IPS DF 4.7 (cell line): ENCODE measurements around the gene SPO11.

ENCODE experiments used
- DNase-seq: peaks from one replicate; pipeline ENCODE4 v3.0.0-alpha.2; 2013; ENCODE audit warnings: low spot score; ENCODE audit errors: extremely low read depth

The SPO11 gene

GRCh38 chr20:57374343-57374930, 44.8 kb downstream of the SPO11 start:
- no peak for DNase-seq

DNA sequence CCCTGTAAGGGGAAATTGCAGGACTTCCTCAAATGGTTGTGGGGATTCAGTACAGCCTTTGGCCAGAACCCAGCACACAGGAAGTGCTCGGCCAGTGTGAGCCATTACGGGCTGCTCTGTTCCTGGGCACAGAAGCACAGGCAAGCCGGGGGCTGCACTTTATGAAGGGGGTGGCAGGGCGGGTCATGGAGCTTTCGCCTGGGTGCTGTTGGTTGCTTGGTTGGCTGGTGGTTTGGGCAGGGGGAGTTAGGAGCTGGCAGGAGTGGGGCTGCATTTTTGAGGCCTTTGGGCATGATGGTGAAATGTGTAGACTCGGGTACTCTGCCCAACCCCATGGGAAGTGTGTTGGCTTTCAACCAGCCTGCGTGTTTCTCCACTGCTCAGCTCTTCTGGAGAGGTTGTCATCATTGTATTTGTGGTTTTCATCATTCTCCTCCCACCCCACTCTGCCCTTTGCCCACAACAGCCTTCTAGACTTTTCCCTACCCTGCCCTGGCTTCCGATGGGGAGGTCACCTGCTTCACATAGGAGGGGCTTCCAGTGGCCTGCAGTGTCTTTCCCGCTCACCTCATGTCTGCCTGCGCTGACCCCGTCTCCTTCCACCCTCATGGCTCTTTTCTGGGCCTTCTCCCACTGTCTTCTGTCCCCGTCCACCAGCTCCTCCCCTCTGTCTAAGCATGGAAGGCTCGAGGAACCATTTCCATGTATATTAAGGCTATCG, 45.5 kb downstream of the SPO11 start:
- no peak for DNase-seq

DNA sequence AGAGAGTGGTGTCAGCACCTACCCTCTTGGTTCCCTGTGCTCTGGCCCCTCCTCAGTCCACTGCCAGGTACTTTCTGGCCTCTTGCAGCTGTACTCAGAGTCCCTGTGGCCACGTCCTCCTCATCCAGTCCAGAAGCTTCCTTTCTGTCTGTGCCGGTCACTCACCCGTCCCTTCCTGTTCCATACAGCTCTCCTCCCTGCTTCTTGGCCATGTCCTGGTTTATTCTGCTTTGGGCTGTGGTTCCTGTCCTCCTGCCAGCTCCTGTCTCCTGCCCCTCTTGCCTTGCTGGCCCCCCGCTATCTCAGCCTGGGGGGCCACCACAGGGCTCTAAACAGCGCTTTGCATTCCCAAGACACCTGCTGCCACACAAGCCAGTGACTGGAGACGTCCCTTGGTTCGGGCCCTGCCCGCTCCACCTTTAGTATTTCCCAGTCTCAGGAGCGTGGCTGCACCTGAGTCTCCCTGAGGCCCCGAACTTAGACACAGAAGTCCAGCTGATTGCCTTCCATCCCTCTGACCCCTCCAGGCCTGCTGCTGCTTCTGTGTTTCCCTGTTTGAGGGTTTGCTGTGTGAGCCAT, 46.1 kb downstream of the SPO11 start:
- DNase-seq = no peak

GRCh38 chr20:57377350-57377749, 47.7 kb downstream of the SPO11 start:
- no peak for DNase-seq

GRCh38 chr20:57378107-57378506, 48.5 kb downstream of the SPO11 start:
- DNase-seq = no peak

GRCh38 chr20:57378646-57379262, 49.2 kb downstream of the SPO11 start:
- DNase-seq = no peak

DNA sequence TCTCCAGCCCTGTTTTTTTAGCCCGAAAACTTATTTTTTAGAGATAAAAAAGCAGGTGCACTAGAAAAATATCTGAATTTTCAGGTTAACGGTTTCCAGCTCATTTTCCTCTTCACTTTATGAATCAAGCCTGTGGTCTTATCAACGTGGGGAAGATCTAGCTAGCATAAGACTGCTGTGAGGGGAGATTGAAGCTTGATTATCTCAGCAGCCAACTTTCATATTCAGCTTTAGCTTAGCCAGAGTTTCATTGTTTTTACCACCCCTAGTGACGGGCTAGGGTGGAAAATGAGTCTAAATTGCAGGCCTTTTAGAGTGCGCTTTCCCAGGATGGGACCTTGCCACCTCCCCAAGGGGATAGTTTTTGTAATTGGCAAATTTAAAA, 49.7 kb downstream of the SPO11 start:
- no peak for DNase-seq

DNA sequence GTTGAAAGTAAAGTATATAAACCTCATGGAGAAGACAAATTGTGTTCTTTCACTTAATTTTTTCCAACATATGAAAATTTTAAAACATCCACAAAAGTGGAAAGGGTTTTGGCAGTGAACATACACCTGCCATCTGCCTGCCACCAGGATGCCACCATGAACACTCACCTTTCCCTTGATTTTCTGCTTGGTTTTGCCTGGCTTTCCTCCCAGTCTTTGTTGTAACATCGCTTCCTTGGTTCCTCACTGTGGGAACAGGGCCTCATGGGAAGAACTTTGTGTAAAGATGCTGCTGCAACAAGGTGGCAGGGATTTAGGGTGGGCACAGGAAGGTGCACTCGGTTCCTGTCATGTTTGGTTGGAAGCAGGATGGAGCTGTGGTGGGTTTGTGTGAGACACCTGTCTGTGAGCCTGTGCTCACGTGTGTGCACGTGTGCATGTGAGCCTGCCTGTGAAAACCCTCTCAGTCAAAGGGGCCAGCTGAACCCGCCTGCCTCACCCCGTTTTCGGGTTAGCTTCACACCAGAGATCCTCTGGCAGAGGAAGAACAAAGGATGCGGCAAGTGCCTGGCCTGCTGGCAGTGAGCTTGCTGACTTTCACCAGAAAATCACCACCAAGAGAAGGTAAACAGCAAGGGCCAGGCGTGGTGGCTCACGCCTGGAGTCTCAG, 50.6 kb downstream of the SPO11 start:
- no peak for DNase-seq

GRCh38 chr20:57381596-57382503, 52.2 kb downstream of the SPO11 start:
- DNase-seq = no peak

DNA sequence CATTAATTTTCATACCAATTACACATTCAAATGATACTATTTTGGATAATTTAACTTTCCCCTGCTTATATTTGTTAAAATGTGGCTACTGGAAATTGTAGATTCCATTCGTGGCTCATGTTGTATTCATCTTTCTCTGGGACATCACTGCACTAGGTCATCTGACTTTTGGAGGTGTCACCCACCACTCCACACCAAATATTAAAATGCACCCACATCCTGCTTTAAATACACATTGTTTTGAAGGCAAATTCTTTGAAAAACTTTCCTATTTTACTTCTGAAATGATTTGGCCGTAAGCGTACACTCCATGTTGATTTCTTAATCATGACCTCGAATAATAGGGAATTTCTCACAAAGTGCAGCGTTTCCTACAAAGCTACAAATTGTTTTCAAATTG, 52.9 kb downstream of the SPO11 start:
- no peak for DNase-seq

DNA sequence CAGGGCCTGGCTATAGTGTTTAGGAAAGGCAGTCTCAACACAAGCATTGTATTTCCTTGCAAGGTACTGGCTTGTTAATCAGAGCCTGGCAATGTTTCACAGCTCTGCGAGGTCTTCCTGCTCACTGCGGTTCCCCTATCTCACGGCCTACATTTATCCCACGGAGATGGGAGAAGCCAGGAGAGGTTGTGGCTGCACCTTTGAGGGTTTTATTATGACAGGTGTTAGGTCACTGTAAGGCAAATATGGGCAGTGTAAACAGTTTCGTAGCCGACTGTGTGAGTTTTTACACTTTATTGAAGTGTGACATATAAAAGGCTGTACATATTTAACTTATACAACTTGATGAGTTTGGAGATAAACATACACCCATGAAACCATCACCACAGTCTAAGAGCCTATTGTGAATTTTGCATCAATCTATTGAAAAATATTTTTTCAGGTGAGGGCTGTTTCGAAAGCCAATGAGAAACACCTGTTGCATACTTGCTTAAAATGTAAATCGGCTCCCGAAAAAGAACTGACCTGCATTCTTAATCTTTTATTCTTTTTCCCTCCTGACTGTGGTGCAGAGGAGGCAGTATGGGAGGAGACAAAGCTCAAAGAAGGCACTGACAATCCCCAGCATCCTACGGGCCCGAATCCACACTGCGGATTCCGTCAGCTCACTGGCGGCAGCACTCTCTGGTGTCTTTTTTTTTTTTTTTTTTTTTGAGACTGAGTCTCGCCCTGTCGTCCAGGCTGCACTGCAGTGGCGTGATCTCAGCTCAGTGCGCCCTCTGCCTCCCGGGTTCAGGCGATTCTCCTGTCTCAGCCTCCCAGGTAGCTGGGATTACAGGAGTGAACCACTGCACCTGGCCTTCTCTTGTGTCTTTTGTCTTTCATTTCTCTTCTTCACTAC, 54.1 kb downstream of the SPO11 start:
- DNase-seq = no peak

GRCh38 chr20:57384486-57384885, 54.9 kb downstream of the SPO11 start:
- no peak for DNase-seq

GRCh38 chr20:57384953-57385761, 55.6 kb downstream of the SPO11 start:
- DNase-seq = no peak

DNA sequence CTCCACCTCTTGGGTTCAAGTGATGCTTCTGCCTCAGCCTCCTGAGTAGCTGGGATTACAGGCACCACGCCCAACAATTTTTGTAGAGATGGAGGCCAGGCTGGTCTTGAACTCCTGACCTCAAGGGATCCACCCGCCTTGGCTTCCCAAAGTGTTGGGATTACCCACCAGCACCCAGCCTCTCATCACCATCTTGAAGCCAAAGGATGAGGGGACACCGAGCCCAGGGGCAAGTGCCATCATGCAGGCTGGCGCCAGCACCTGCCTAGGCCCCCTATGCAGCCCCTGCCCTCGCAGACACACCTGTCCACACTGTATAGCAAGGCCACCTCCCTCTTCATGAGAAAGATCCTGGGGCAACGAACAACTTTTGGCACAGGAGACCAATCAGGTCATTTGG, 56.3 kb downstream of the SPO11 start:
- no peak for DNase-seq

GRCh38 chr20:57386762-57387161, 57.2 kb downstream of the SPO11 start:
- no peak for DNase-seq

- no peak for DNase-seq
Measured at GRCh38 chr20:57387463-57387862, 57.9 kb downstream of the SPO11 start.

- DNase-seq = no peak
Measured at GRCh38 chr20:57387945-57388371, 58.4 kb downstream of the SPO11 start.

GRCh38 chr20:57388953-57389694, 59.5 kb downstream of the SPO11 start:
- no peak for DNase-seq
